Measurements from ENCODE around the gene SPDL1.

The SPDL1 gene, protein sequence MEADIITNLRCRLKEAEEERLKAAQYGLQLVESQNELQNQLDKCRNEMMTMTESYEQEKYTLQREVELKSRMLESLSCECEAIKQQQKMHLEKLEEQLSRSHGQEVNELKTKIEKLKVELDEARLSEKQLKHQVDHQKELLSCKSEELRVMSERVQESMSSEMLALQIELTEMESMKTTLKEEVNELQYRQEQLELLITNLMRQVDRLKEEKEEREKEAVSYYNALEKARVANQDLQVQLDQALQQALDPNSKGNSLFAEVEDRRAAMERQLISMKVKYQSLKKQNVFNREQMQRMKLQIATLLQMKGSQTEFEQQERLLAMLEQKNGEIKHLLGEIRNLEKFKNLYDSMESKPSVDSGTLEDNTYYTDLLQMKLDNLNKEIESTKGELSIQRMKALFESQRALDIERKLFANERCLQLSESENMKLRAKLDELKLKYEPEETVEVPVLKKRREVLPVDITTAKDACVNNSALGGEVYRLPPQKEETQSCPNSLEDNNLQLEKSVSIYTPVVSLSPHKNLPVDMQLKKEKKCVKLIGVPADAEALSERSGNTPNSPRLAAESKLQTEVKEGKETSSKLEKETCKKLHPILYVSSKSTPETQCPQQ

GRCh38 chr5:169583424-169584220 lies at the start of gene SPDL1:
Gene SPDL1 (plus strand): TSS chr5:169583773. CDS start chr5:169588417, 4,644 bp downstream.
- peak; percentile 91 for DNase-seq

- no peak for DNase-seq
Measured at GRCh38 chr5:169534311-169534880, 49.2 kb upstream of the SPDL1 start.

- DNase-seq = no peak
Measured at GRCh38 chr5:169534939-169535338, 48.6 kb upstream of the SPDL1 start.

GRCh38 chr5:169538944-169539343 lies 44.6 kb upstream of the SPDL1 start:
- no peak for DNase-seq

- no peak for DNase-seq
Measured at GRCh38 chr5:169542811-169543210, 40.8 kb upstream of the SPDL1 start.

GRCh38 chr5:169544264-169544950 lies 39.2 kb upstream of the SPDL1 start:
- DNase-seq = no peak

DNA sequence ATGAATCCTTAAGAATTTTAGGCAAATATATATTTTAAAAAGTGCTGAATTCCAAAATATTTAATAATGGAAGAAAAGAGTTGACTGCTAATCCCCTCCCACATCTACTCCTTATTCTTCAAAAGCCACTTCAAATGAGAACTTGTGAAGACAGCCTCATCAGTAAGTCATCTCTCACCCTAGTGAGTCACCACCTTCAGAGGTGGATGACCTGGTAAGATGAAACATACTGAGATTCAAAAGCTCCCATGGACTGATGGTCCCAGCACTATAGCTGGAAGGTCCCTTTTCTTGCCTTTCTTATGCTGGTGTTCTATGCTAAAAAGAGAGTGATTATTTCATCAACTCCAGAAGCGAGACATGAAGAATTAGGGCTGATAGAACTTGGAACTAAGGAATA lies 37.8 kb upstream of the SPDL1 start:
- DNase-seq = no peak

DNA sequence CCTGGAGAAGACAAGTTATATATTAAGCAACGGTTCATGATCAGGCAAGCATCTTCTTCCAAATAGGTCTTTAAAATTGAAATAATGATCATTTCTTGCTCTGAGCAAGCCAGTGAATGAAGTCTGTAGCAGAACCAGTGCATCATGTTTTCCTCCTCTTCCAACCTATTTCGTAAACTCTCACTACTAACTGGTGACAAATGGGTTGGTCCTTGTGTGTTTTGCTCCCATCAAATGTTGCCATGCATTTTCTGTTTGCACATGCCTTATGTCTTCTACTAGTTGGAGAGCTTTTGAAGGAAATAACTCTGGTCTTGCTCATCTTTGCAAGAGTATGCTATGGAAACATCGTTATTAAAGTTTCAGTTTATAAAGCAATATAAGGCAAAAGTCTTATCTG lies 37.2 kb upstream of the SPDL1 start:
- no peak for DNase-seq

DNA sequence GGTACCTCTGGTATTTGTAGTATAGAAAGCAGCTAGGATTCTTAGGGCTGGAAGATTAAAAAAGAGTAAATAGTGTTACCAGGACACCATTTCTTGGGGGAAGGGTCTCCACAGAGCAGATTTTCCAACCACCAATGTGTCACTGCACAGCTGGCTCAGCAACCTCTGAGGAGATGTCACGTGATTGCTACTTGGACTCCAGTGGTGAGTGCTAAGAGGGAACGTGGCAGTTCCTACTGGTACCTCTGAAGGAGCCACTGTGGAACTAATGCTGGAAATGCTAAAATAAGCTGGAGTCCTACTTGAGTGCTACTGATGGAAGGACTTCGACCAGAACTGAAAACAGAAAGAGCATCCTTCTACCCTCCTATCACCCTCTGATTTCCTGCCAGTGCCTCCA lies 36.1 kb upstream of the SPDL1 start:
- DNase-seq = no peak

GRCh38 chr5:169548315-169548714 lies 35.3 kb upstream of the SPDL1 start:
- no peak for DNase-seq

DNA sequence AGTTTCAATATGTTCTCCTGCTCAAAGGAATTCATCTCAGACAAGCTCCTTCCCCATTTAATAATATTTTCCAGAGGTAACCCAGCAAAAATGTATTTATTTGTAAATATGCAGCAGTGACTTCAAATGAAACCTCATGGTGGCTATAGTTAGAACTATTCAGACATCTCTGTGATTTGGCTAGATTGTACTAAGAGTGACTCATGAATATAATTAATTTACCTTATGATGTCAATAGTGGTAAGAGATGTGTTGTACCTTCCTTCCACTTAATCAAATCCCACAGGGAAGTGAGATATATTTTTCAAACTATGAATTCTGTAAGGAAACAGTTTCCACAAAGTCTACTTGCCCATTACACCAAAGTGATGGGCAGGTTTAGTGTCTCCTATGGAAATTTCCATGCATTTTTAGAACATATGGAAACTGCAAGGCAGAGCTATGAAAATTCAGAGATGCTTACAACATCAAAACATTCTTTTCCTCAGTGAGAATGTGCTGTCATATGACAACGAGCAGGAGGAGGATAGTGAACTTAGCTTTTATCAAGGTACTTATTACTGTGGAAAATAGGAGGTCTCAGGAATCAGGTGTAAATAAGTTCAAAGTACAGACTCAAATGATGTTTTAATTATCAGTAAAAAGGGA lies 34.0 kb upstream of the SPDL1 start:
- DNase-seq = no peak

- no peak for DNase-seq
Measured at GRCh38 chr5:169550227-169550626, 33.3 kb upstream of the SPDL1 start.

- DNase-seq = no peak
Measured at GRCh38 chr5:169551146-169551545, 32.4 kb upstream of the SPDL1 start.

GRCh38 chr5:169551696-169552095 lies 31.9 kb upstream of the SPDL1 start:
- DNase-seq = no peak

DNA sequence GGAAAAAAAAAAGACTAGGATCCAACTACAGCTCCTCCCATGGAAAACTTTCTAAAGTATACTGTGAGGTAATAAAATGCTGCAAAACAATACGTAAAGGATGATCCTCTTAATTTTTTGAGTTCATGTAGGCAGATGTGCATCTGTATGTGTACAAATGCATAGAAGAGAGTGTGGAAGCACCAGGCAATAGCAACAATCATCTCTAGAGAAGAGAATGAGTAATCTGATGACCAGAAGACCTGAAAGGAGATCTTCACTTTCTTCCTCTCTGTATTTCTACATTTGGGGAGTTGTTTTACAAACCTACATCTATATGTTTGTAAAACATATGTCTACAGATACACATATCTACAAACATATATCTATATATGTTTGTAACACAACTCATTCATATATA lies 29.3 kb upstream of the SPDL1 start:
- no peak for DNase-seq

- no peak for DNase-seq
Measured at GRCh38 chr5:169557838-169558237, 25.7 kb upstream of the SPDL1 start.

DNA sequence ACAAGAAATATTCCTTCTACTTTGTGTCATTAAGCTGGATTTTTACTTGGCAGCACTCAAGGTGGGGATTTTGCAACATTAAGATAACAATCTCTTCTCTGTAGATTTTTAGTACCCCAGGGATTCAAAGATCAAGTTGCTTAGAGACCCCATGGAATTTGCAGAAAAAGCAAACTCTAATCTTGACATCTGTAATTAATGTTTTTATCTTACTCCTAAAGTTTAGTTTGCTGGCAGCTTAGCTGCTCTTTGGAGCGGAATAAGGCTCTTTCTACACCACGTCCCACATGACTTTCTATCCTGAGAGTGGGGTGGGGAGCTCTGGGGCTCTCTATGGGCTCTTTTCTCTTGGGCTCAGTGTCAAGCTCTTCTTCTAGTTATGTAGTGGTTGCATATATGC lies 21.7 kb upstream of the SPDL1 start:
- no peak for DNase-seq

GRCh38 chr5:169563369-169563768 lies 20.2 kb upstream of the SPDL1 start:
- DNase-seq = no peak

GRCh38 chr5:169566202-169566601 lies 17.4 kb upstream of the SPDL1 start:
- DNase-seq = no peak

DNA sequence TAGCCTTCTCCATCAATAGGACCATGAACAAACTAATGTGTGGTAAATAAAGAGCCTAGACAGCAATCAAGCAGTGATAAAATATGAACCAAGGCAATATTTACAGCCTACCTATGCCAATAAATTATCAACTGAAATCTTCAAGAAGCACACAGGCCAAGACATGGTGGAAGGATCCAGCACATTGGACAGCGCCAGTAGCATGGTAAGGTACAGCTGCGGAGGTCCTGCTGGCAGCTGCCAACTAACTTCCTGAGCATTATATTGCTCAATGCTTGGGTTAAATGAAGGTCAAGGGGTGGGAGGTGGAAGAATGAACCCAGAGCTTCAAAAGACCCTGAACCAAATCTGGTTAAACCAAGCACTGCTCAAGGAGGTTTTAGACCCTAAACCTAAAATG lies 16.5 kb upstream of the SPDL1 start:
- DNase-seq = no peak

DNA sequence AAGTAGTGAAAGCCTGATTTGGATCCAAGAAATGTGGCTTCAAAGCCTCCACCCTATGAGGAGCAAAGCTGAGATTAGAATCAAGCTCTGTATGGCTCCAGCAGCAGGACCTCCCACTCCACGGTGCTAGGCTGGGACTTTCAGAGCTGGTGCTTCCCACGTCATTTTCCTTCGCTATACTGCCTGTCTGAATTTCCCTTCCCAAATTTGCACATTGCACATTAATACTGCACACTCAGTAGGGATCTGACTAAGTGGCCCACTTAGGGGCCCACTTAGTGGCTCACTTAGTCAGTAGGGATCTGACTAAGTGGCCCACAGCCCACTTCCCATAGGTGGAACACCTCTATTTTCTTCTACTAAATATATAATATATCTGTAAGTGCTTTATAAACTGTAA lies 14.1 kb upstream of the SPDL1 start:
- no peak for DNase-seq

DNA sequence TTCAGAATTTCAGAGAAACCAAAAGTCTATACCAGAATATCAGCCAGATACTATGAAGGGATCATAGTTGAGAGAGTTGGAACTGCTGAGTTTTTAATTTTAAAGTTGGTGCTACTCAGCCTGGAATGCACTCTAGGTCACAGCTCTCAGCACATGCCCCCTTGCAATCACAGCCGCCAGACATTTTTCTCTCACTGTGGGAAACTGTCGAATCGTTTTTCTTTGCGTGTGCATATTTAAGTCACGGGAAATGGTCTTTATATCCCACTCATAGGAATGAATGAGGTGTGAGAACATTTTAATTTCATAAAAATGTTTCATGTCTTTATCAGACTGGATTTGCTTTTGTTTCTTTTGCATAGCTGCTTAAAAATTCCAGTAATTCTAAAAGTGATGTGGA lies 12.2 kb upstream of the SPDL1 start:
- no peak for DNase-seq

All from NK-92 treated with Interleukin-12 subunit alpha and Interleukin-12 subunit beta, amount 100 ng/mL, for 24 hours (cell line).